K562 (cell line): ENCODE data around the gene HGF.

Experiments
- MLLT1 ChIP-seq, 2 experiments: fragments of 450-650 bp; IDR thresholded peaks; 2 replicates each; pipeline ENCODE4 v1.6.1; 2016
- SRSF3 ChIP-seq: fragments of 200-400 bp; formaldehyde crosslinking; IDR thresholded peaks from 2 replicates; pipeline ENCODE4 v1.6.1; 2016; ENCODE audit warnings: mild to moderate bottlenecking, low read length, moderate library complexity; ENCODE audit not compliant: insufficient read depth
- YY1 ChIP-seq, 3 experiments: IDR thresholded peaks; 2 replicates each; pipeline ENCODE4 v1.6.1; 2011; ENCODE audit warnings: low read length in 2 of 3, mild to moderate bottlenecking in 2 of 3, moderate library complexity in 2 of 3, borderline replicate concordance in 1 of 3, control low read depth in 1 of 3, low read depth in 1 of 3; ENCODE audit not compliant: insufficient read depth in 3 of 3, insufficient replicate concordance in 2 of 3, control insufficient read depth in 1 of 3, insufficient read length in 1 of 3; ENCODE audit errors: extremely low read depth in 1 of 3

DNA sequence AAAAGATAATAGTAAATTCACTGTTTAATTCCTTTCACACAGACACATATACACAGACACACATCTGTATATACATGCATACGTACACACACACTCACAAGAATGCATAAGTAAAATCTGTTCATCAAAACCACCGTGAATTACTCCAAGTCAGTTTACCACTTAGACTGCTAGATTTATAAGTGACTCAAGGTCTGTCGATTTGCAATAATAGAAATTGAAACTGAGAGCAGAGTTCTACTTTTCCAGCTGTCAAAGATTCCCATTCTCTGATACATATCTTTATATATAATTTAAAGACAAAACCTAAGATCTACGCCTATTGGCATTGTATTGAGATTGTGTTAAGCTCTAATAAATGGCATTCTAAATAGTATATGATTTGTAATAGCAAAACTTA, 9.9 kb upstream of the HGF start:
- TF ChIP-seq SRSF3 (no peak), YY1 (IDR thresholded peaks at IDR 0.05; ENCODE audit: borderline replicate concordance in 1 of 3, control insufficient read depth in 1 of 3, extremely low read depth in 1 of 3, insufficient read depth in 3 of 3, insufficient read length in 1 of 3, insufficient replicate concordance in 2 of 3, low read depth in 1 of 3, low read length in 2 of 3) (no peak), MLLT1 (IDR thresholded peaks at IDR 0.05) (no peak)
